MCF 10A (cell line): ENCODE data around the gene GDPD2. TPM values are rescaled to one million over a fixed set of nuclear protein-coding genes. Genes with fewer than 3 reads are reported as not detected.

Experiments used
- BruUV-seq: library from RNA; stranded (reverse); fragments of 400-500 nt; replicated peaks from 2 replicates; lab custom pipeline; 2021; lab: Mats Ljungman, UMichigan
- CTCF ChIA-PET: fragments of 300-600 bp; sonication (Branson Sonifier 250); formaldehyde crosslinking; extraction: SDS; loops from one replicate; lab custom pipeline; 2021; ENCODE audit warnings: antibody characterized with exemption, inconsistent platforms; lab: Yijun Ruan, JAX
- POLR2A ChIA-PET: fragments of 300-600, 350-650 bp; sonication (Branson Sonifier 250); formaldehyde crosslinking; extraction: SDS; loops from one replicate; lab custom pipeline; 2020; ENCODE audit warnings: antibody characterized with exemption, inconsistent platforms; lab: Yijun Ruan, JAX
- DNase-seq: peaks from one replicate; pipeline ENCODE4 v3.0.0-alpha.2; 2018; ENCODE audit not compliant: unreplicated experiment
- H3K27ac Mint-ChIP-seq: one replicate; pipeline ENCODE4 v1.8.0; 2022; ENCODE audit warnings: mild to moderate bottlenecking, low read depth, mixed read lengths; ENCODE audit not compliant: unreplicated experiment
- H3K27me3 Mint-ChIP-seq: one replicate; pipeline ENCODE4 v1.8.0; 2022; ENCODE audit warnings: mixed read lengths; ENCODE audit not compliant: insufficient read depth, unreplicated experiment
- H3K36me3 Mint-ChIP-seq: one replicate; pipeline ENCODE4 v1.8.0; 2022; ENCODE audit warnings: mild to moderate bottlenecking, moderate library complexity, mixed read lengths; ENCODE audit not compliant: insufficient read depth, unreplicated experiment
- H3K4me1 Mint-ChIP-seq: one replicate; pipeline ENCODE4 v1.8.0; 2022; ENCODE audit warnings: mixed read lengths; ENCODE audit not compliant: insufficient read depth, unreplicated experiment
- H3K4me3 Mint-ChIP-seq: one replicate; pipeline ENCODE4 v1.8.0; 2022; ENCODE audit warnings: mild to moderate bottlenecking, moderate library complexity, mixed read lengths; ENCODE audit not compliant: unreplicated experiment
- H3K9me3 Mint-ChIP-seq: one replicate; pipeline ENCODE4 v1.8.0; 2022; ENCODE audit warnings: mixed read lengths; ENCODE audit not compliant: unreplicated experiment
- CTCF ChIP-seq: fragments of 200-600 bp; IDR thresholded peaks from one replicate; pipeline ENCODE4 v1.8.0; 2022; ENCODE audit warnings: antibody characterized with exemption, mild to moderate bottlenecking; ENCODE audit not compliant: unreplicated experiment
- intact Hi-C: fragments of 100-400 bp; cut with micrococcal nuclease; formaldehyde crosslinking; loops from 2 replicates; pipeline ENCODE4 v1.14.1; 2022
- total RNA-seq: library from RNA; stranded (reverse); gene quantifications from 2 replicates; pipeline ENCODE4 v1.2.3, GENCODE V29; 2022

Gene GDPD2
- total RNA-seq, 1 experiment from 2014 or later: not detected

GRCh38 chrX:70421618-70422017, 1.5 kb upstream of the GDPD2 start:
- H3K27ac Mint-ChIP-seq: no peak overlapping the region
- H3K27me3 Mint-ChIP-seq: peaks cover 22% of the 10 kb centered on the region
- peaks cover 6% of the 10 kb centered on the region for H3K4me1 Mint-ChIP-seq
- no peaks in the 10 kb centered on the region for H3K36me3 Mint-ChIP-seq
- DNase-seq: no peak
- H3K9me3 Mint-ChIP-seq: no peaks in the 10 kb centered on the region
- intact Hi-C loops: no loop called here
- TF ChIP-seq CTCF: no peak
- BruUV-seq: no TSS peak
- ChIA-PET POLR2A (no interaction called here), CTCF (no interaction called here)
- H3K4me3 Mint-ChIP-seq: no peak overlapping the region

GRCh38 chrX:70423936-70424675, 992 bp downstream of the GDPD2 start:
- intact Hi-C loops: loop anchor here (1.0 kb wide), 1 partner anchor 240 kb away; no protein-coding TSS in a partner anchor
- POLR2A ChIA-PET: no interaction called here
- Mint-ChIP-seq H3K4me1 (peaks cover 6% of the 10 kb centered on the region), H3K9me3 (no peaks in the 10 kb centered on the region), H3K27ac (no peak overlapping the region), H3K27me3 (peaks cover 29% of the 10 kb centered on the region), H3K4me3 (no peak overlapping the region), H3K36me3 (no peaks in the 10 kb centered on the region)
- CTCF ChIA-PET: interaction anchor here (0.6 to 1.8 kb wide), 3 partner anchors 9 to 132 kb away, joined by 3 to 5 read pairs (median 3); no protein-coding TSS in a partner anchor
- no peak for DNase-seq
- TF ChIP-seq CTCF: no peak
- no TSS peak for BruUV-seq

GRCh38 chrX:70424801-70425200, 1.7 kb downstream of the GDPD2 start:
- Mint-ChIP-seq H3K9me3 (no peaks in the 10 kb centered on the region), H3K4me3 (no peak overlapping the region), H3K36me3 (no peaks in the 10 kb centered on the region), H3K27me3 (peaks cover 36% of the 10 kb centered on the region), H3K27ac (no peak overlapping the region), H3K4me1 (peaks cover 6% of the 10 kb centered on the region)
- no peak for DNase-seq
- ChIA-PET CTCF (interaction anchor here (0.7 to 1.8 kb wide), 2 partner anchors 9 to 133 kb away, joined by 3 to 5 read pairs; no protein-coding TSS in a partner anchor), POLR2A (no interaction called here)
- intact Hi-C loops: no loop called here
- BruUV-seq: no TSS peak
- no peak for TF ChIP-seq CTCF

GRCh38 chrX:70426286-70427278, 3.5 kb downstream of the GDPD2 start:
- Mint-ChIP-seq H3K4me3 (no peak overlapping the region), H3K36me3 (no peaks in the 10 kb centered on the region), H3K27me3 (peaks cover 46% of the 10 kb centered on the region), H3K27ac (no peak overlapping the region), H3K9me3 (no peaks in the 10 kb centered on the region), H3K4me1 (peaks cover 6% of the 10 kb centered on the region)
- ChIA-PET CTCF (interaction anchor here (0.5 to 0.9 kb wide), 4 partner anchors 19 to 410 kb away, joined by 3 read pairs; no protein-coding TSS in a partner anchor), POLR2A (no interaction called here)
- no peak for DNase-seq
- TF ChIP-seq CTCF: no peak
- no TSS peak for BruUV-seq
- intact Hi-C loops: no loop called here
